ENCODE measurements around the gene ATPAF1. TPM values are rescaled to one million over a fixed set of nuclear protein-coding genes. Genes with fewer than 3 reads are reported as not detected.

ATPAF1 gene
- total and polyA plus RNA-seq, 9 of the 15 experiments (the other 6 are each of a cell fraction or from before 2014, with no cell fraction given), result 6.3 to 56.2 (median 27.4) TPM

- TF ChIP-seq ZBTB40 (IDR thresholded peaks at IDR 0.05) (peak; percentile 75), ZBTB40 (CRISPR knock-in tag; IDR thresholded peaks at IDR 0.05) (no peak; the same call in 1 of the 2 replicates)
Observed at GRCh38 chr1:46596036-46596435, 72.1 kb downstream of the ATPAF1 start (continued).

Data from K562 (cell line).